NCI-H2227 treated with DMSO at 0.1 percent for 48 hours (cell line): ENCODE data around the gene SLC5A2.
A peak's percentile ranks its signal among the peaks of the same experiment; 100 is the strongest.

Experiments used
- DNase-seq: peaks from one replicate; lab custom pipeline; 2025; lab: John Stamatoyannopoulos, UW

The SLC5A2 gene

DNA sequence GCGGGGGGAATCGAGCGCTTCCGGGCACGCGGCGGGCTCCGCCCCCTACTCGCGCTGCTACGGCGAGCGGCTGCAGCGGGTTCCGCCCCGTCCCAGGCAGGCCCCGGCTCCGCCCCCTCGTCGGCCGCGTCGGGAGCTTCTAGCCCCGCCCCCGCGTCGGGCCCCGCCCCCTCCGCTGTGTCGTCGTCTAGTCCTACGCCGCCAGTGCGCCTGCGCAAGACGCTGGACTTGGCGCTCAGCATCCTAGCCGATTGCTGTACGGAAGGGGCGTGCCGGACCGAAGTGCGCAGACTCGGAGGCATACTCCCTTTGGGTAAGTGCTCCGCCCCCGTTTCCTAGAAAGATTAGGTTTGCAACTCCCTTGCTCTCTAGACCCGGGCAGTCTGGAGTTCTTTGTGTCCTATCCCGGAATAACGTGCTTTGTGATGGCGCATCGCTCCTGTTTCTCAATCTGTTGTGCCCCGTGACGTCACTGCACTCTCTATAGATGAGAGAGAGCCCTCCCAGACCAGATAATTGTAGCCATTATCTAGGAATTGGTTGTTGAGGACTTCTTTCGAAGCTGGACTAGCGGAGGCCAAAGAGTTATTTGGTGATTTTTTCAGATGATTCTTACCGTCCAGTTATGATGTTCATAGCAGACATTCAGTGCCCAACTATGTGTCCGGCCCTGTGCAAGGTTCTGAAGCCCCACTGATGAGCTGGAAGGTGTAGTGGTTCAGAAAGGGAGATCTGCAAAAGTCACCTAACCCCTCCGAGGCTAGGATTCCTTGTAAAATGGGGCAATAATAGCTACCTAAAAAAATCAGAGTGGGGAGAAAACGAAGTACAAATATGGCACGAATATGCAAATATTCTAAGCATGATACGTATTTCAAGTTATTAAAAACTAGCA is 23.0 kb upstream of the SLC5A2 start:
- peak; percentile 98 for DNase-seq

GRCh38 chr16:31460582-31461002 is 22.3 kb upstream of the SLC5A2 start:
- peak; percentile 24 for DNase-seq

DNA sequence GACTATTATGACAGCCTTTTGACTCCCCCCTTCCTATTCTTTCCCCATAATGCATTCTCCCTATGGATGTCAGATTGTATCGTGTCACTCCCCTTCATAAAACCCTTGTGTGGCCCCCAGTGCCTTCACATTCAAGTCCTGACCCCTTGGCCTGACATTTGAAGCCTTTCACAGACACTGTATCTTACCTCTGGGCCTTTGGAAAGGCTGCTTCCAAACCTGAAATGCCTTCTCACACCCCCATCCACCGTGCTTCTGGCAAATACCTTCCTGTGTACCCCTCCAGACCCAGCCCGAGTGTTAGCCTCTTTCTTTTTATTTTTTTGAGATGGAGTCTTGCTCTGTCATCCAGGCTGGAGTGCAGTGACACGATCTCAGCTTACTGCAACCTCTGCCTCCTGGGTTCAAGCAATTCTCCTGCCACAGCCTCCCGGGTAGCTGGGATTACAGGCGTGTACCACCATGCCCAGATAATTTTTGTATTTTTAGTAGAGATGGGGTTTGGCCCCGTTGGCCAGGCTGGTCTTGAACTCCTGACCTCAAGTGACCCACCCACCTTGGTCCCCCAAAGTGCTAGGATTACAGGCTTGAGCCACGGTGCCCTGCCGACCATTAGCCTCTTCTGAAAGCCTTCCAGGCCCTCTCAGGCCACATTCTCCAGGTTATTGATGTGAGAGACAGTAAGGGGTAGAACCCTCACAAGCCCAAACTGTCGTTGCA is 21.6 kb upstream of the SLC5A2 start:
- no peak for DNase-seq

DNA sequence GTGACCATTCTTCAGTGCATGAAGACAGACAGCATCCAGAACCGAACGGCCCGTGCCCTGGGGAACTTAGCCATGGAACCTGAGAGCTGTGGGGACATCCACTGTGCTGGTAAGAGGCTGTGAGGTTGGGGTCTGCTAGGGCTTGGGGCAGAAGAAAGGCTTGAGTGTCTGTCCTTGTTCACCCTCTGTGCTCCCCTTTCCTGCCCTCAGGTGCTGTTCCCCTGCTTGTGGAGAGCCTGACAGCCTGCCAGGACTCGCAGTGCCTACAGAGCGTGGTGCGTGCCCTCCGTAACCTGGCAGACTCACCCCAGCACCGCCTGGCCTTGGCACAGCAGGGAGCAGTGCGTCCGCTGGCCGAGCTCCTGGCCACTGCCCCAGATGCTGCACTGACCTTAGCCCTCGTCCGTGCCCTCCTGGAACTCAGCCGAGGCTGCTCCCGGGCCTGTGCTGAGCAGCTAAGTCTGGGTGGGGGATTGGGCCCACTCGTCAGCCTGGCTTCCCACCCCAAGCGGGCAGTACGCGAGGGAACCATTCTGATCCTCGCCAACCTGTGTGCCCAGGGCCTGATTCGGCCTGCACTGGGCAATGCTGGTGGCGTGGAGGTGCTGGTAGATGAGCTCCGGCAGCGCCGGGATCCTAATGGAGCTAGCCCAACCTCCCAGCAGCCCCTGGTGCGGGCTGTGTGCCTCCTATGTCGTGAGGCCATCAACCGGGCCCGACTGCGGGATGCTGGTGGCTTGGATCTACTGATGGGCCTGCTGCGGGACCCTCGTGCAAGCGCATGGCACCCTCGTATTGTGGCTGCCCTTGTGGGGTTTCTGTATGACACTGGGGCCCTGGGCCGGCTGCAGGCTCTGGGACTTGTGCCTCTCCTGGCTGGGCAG is 20.8 kb upstream of the SLC5A2 start:
- DNase-seq = no peak

GRCh38 chr16:31464348-31464769 is 18.6 kb upstream of the SLC5A2 start:
- no peak for DNase-seq

DNA sequence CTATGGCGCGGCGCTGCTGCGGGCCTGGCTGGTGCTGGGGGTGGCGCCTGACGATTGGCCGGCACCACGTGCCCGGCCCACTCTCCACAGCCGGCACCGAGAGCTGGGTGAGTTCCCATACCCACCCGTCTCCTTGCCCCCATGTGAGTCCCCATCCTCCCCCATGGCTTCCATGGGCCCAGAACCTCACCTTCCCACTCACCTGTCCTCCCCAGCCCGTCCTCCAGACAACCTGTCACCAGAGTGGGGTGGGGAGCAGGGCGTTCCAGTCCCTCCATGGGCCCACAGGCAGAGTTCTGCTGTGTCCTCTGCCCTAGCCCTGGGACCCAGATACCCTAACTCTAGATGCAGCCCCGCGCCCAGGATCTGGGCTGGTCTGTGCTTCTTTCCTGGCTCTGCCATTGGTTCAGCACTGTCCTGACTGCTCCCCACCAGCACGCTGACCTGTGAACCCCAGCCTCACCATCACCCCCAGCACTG is 18.1 kb upstream of the SLC5A2 start:
- DNase-seq = no peak

DNA sequence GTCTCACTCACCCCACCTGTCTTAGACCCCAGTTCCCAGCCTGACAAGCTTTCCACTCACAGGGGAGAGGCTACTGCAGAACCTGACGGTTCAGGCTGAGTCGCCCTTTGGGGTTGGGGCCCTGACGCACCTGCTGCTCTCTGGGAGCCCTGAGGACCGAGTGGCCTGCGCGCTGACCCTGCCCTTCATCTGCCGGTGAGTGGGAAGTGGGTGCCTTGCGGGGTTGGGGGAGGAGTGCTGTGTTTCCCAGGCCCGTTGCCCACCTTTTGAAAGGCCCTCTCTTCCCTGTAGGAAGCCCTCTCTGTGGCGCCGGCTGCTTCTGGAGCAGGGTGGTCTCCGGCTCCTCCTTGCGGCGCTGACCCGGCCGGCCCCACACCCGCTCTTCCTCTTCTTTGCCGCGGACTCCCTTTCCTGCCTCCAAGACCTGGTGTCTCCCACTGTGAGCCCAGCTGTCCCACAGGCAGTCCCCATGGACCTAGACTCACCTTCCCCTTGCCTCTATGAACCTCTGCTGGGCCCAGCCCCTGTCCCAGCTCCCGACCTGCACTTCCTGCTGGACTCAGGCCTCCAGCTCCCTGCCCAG is 17.0 kb upstream of the SLC5A2 start:
- no peak for DNase-seq

- DNase-seq = no peak
Measured at GRCh38 chr16:31466381-31466841, 16.5 kb upstream of the SLC5A2 start.

DNA sequence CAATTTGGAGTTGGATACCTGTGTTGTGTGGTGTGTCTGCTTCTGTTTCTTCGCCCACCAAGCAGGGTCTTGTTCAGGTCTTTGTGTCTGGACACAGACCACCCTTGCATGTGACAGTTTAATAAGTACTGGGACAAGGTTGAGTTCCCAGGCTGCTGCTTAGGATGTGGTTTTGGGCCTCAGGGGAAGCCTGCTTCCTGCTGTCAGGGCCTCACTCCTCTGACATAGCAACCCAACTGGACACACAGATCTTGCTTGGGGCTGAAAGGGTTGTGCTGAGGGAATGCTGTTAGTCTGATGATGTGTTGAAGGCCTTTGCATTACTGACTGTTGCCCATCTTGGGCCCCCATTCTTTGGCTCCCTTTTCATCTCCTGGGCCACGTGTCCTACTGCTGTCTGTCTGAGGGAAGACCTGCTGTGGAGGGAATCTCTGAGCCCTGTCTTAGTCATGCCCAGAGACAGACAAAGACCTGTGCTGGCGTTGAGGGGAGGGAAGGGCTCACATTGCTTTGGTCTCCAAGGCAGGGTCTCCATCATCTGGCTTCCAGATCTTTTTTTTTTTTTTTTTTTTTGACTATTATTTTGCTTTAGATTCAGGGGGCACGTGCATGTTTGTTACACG is 15.7 kb upstream of the SLC5A2 start:
- no peak for DNase-seq

GRCh38 chr16:31467858-31468257 is 15.1 kb upstream of the SLC5A2 start:
- DNase-seq = no peak

- no peak for DNase-seq
Measured at GRCh38 chr16:31470615-31471014, 12.3 kb upstream of the SLC5A2 start.

GRCh38 chr16:31471241-31471874 is 11.6 kb upstream of the SLC5A2 start:
- no peak for DNase-seq

DNA sequence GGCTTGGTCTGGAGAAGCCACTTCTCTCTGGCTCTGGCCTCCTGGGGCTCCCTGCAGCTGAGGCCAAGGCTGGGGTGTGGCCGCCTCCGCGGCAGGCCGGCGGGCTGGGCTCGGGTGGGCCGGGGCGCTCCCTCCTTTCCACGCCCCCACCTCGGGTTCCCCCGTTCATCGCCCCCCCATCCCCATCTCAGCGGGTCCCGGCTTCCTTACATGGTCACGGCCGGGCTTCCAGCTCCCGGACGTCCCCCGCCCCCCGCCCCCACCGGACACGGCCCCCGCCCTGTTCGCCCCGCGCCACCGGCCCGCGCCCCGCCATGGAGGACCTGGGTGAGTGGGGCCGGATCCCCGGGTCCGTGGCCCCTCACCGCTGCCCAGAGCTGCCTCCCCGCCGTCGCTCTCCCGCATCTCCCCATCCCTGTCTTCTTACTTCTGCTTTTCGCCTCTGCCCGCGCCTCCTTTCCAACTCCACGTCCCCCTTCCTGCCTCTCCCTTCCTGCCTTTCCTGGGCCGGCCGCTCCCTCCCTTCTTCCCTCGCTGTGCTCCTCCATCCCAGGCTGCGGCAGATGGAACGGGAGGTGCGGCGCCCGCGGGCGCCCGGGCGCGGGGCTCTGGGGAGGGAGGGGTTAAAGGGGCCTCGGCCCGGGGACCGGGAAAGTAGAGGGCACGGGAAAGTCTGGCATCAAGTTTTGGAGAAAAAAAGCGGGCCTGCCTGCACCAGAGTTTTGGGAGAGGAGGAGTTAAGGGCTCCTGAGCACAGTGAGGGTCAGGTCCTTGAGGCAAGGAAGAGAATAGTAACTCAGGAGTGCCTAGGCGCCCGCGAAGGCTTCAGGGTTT is 10.8 kb upstream of the SLC5A2 start, which contains the start of gene TGFB1I1:
Gene TGFB1I1 (plus strand): TSS at position 278 of the 834 bp plus-strand sequence. CDS start 37 bp downstream, at position 315.
- DNase-seq = peak; percentile 31

DNA sequence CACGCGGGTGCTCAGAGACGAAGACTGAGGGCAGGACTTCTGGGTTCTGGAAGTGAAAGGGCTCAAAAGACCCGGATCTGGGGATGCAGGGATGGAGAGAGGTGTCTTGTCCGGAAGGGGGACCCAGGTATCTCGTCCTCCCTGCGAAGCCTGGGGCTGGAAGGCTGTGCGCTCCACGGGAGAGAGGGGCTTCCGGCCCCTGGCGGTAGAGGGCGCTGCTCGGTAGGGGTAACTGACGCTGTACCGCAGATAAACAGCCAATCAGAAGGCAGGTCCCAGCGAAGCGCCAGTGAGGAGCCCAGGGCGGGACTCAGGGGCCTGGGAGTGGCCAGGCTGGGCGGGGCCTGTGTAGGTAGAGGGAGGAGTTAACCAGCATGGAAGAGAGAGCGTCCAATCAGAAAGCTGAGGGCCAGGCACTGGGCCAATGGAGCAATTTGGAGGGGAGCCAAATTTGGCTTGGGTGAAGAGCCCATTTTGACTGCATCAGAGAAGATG is 10.2 kb upstream of the SLC5A2 start:
- peak; percentile 17 for DNase-seq

DNA sequence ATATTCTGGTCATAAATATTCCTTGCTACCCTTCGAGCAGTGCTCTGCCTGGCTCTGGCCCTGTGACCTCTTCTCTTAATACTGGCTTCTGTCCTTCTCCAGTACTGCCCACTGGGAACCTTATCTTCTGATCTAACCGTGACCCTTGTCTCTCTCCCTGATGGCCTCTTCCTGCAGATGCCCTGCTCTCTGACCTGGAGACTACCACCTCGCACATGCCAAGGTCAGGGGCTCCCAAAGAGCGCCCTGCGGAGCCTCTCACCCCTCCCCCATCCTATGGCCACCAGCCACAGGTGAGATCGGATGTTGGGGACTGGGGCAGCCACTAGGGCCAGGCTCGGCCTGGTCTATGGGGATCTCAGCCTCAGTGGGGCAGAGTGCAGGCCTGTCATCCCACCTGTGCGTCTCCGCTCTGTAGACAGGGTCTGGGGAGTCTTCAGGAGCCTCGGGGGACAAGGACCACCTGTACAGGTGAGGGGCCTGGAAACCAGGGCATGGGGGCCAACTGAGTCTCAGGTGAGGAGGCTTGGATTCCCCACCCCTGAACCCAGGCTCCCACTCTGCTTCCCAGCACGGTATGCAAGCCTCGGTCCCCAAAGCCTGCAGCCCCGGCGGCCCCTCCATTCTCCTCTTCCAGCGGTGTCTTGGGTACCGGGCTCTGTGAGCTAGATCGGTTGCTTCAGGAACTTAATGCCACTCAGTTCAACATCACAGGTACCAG is 9.5 kb upstream of the SLC5A2 start:
- no peak for DNase-seq

- no peak for DNase-seq
Measured at GRCh38 chr16:31474173-31474714, 8.7 kb upstream of the SLC5A2 start.

- DNase-seq = no peak
Measured at GRCh38 chr16:31474773-31475738, 7.9 kb upstream of the SLC5A2 start.
